ELR (cell line): Measurements from ENCODE around the gene IGFL4.

ENCODE experiments used
- DNase-seq: peaks from one replicate; pipeline ENCODE4 v3.0.0-alpha.2; 2015; ENCODE audit warnings: low read depth

Gene IGFL4

DNA sequence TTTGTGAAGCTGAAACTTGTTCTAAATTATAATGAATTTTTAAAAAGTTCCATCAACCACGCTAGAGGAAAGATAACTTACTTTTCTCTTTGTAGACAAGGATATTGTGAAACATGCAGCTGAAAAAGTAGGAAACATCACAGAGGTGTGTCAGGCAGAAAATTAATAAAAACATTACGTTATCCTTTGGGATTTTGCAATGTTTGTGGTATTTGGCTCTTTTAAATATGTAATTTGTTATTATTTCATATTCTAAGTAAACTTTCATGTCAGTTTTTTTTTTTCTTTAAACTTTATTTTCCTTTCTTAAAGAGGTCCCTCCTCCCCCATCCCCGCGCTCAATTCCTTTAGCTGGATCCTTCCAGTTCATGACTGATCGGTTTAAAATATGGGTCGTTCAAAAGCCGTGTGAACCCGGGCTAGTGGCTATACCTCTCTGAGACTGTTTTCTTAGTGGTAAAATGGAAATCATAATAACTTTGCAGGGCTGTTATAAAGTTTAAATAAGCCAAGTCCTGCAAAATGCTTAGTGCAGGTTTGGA lies 46.3 kb downstream of the IGFL4 start:
- no peak for DNase-seq

DNA sequence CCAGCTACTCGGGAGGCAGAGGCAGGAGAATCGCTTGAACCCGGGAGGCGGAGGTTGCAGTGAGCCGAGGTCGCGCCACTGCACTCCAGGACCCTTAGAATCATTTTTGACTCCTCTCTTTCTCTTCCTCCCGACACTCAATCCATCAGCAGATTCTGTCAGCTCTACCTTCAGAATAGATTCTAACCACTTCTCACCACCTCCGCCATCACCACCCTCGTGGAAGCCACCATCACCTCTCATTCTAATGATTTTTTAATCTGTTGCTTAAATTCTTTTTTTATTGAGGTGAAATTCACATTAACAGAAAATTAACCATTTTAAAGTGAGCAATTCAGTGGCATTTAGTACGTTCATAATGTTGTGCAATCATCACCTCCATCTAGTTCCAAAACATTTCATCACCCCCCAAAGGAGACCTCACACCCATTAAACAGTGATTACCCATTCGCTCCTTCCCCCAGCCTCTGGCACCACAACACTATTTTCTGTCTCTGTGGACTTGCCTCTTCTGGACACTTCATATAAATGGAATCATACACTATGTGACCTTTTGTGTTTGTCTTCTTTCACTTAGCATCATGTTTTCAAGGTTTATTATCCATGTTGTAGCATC lies 50.6 kb downstream of the IGFL4 start:
- no peak for DNase-seq
